Endodermal cell (in vitro differentiated cells): ENCODE results near the gene BCL2L11. TPM values are rescaled to one million over a fixed set of nuclear protein-coding genes. Genes with fewer than 3 reads are reported as not detected.

Experiments
- DNase-seq: peaks from one replicate; pipeline ENCODE4 v3.0.0-alpha.2; 2017
- H3K27ac ChIP-seq: 2 replicates; pipeline ENCODE4 v1.5.1; 2013; ENCODE audit warnings: mild to moderate bottlenecking, low read depth, low read length, moderate library complexity
- H3K27me3 ChIP-seq: 2 replicates; pipeline ENCODE4 v1.6.1; 2013; ENCODE audit warnings: mild to moderate bottlenecking, low read length, moderate library complexity; ENCODE audit not compliant: insufficient read depth, control insufficient read depth, poor library complexity, severe bottlenecking
- H3K36me3 ChIP-seq: 2 replicates; pipeline ENCODE4 v1.7.0; 2013; ENCODE audit warnings: mild to moderate bottlenecking, low read length, moderate library complexity; ENCODE audit not compliant: control insufficient read depth, insufficient read depth
- H3K4me1 ChIP-seq: one replicate; pipeline ENCODE4 v1.7.0; 2013; ENCODE audit warnings: low read length; ENCODE audit not compliant: control insufficient read depth, insufficient read depth
- H3K4me3 ChIP-seq: 2 replicates; pipeline ENCODE4 v1.5.1; 2013; ENCODE audit warnings: mild to moderate bottlenecking, low read length, moderate library complexity
- H3K9ac ChIP-seq: 2 replicates; pipeline ENCODE4 v1.6.1; 2013; ENCODE audit warnings: mild to moderate bottlenecking, low read length, moderate library complexity; ENCODE audit not compliant: poor library complexity, severe bottlenecking; ENCODE audit errors: extremely low read depth
- H3K9me3 ChIP-seq: 2 replicates; pipeline ENCODE4 v1.6.1; 2013; ENCODE audit warnings: mild to moderate bottlenecking, low read length, moderate library complexity; ENCODE audit not compliant: control insufficient read depth
- H3K27ac Mint-ChIP-seq: 2 replicates; pipeline ENCODE4 v1.8.0; 2020; ENCODE audit warnings: mixed read lengths
- H3K27me3 Mint-ChIP-seq: 2 replicates; pipeline ENCODE4 v1.8.0; 2021; ENCODE audit warnings: mild to moderate bottlenecking, mixed read lengths; ENCODE audit not compliant: insufficient read depth
- H3K36me3 Mint-ChIP-seq: 2 replicates; pipeline ENCODE4 v1.8.0; 2020; ENCODE audit warnings: low read depth, mixed read lengths
- H3K4me1 Mint-ChIP-seq: 2 replicates; pipeline ENCODE4 v1.8.0; 2020; ENCODE audit warnings: mixed read lengths
- H3K4me3 Mint-ChIP-seq: 2 replicates; pipeline ENCODE4 v1.8.0; 2020; ENCODE audit warnings: mild to moderate bottlenecking, moderate library complexity, mixed read lengths
- H3K9me3 Mint-ChIP-seq: 2 replicates; pipeline ENCODE4 v1.8.0; 2020; ENCODE audit warnings: mild to moderate bottlenecking, mixed read lengths
- CTCF ChIP-seq: fragments of 200-600 bp; sonication (generic); conservative IDR thresholded peaks from 2 replicates; pipeline ENCODE4 v1.5.0; 2021; ENCODE audit warnings: antibody characterized with exemption, mild to moderate bottlenecking
- WGBS, 2 experiments: methylation state at CpG; one replicate each; pipeline versions ENCODE4 v1.1.5 to v1.1.7; 2013; ENCODE audit warnings: missing lambda C conversion rate in 2 of 2, mixed read lengths in 1 of 2; ENCODE audit not compliant: insufficient coverage in 1 of 2, insufficient read length in 1 of 2; 5-methylcytosine and 5-hydroxymethylcytosine counted together
- total RNA-seq, 2 donors: library from RNA; stranded (reverse); fragmentation: NEBNext Ultra II Directional in 1 of 2; extraction: Animal tissue kit (Norgen Biotek cat#: 25700) in 1 of 2; gene quantifications; 2 replicates in 1 of 2; 3 replicates in 1 of 2; pipeline ENCODE4 v1.2.1, GENCODE V29; 2021

BCL2L11 gene
- total RNA-seq, 2 donors from 2014 or later, result 16.7 to 21.0 TPM

- no peak overlapping the region for H3K4me3 Mint-ChIP-seq
- H3K27me3 Mint-ChIP-seq, result no peaks in the 10 kb centered on the region
- H3K36me3 ChIP-seq, result no peaks in the 10 kb centered on the region
- no peak overlapping the region for H3K4me3 ChIP-seq
- H3K9ac ChIP-seq, result no peak overlapping the region
- no peak overlapping the region for H3K27ac Mint-ChIP-seq
- no peaks in the 10 kb centered on the region for H3K27me3 ChIP-seq
- H3K36me3 Mint-ChIP-seq, result no peaks in the 10 kb centered on the region
- no peak for TF ChIP-seq CTCF
- DNase-seq, result no peak
- no peak overlapping the region for H3K27ac ChIP-seq
- peaks cover 20% of the 10 kb centered on the region for H3K9me3 ChIP-seq
- H3K9me3 Mint-ChIP-seq, result peaks cover 33% of the 10 kb centered on the region
- H3K4me1 Mint-ChIP-seq, result no peaks in the 10 kb centered on the region
- WGBS, 2 experiments, result no CpG with 5 or more reads among the region's 1 CpG
- H3K4me1 ChIP-seq, result no peaks in the 10 kb centered on the region
These were observed 89.3 kb downstream of the BCL2L11 start for GRCh38 chr2:111210036-111210435.

DNA sequence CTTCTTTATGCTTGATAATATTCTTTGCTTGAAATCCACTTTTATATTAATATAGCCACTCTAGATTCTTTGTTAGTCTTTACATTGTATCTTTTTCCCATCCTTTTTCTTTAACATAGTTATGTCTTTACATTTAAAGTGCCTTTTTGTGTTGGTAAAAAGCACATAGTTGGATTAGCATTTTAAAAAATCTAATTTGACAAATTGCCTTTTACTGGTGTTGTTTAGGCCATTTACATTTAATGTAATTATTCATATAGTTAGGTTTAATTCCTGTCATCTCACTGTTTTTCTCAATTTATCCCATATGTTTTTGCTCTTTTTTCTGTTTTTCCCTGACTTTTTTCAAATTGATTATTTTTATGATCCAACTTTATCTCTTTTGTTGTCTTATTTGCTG lies 93.2 kb downstream of the BCL2L11 start:
- Histone ChIP-seq H3K4me3 (no peak overlapping the region), H3K27ac (no peak overlapping the region), H3K9ac (no peak overlapping the region), H3K36me3 (no peaks in the 10 kb centered on the region), H3K27me3 (no peaks in the 10 kb centered on the region), H3K4me1 (no peaks in the 10 kb centered on the region), H3K9me3 (peaks cover 22% of the 10 kb centered on the region)
- Mint-ChIP-seq H3K27me3 (no peaks in the 10 kb centered on the region), H3K27ac (no peak overlapping the region), H3K4me1 (no peaks in the 10 kb centered on the region), H3K36me3 (no peaks in the 10 kb centered on the region), H3K9me3 (peaks cover 42% of the 10 kb centered on the region), H3K4me3 (no peak overlapping the region)
- DNase-seq, result no peak
- no peak for TF ChIP-seq CTCF

DNA sequence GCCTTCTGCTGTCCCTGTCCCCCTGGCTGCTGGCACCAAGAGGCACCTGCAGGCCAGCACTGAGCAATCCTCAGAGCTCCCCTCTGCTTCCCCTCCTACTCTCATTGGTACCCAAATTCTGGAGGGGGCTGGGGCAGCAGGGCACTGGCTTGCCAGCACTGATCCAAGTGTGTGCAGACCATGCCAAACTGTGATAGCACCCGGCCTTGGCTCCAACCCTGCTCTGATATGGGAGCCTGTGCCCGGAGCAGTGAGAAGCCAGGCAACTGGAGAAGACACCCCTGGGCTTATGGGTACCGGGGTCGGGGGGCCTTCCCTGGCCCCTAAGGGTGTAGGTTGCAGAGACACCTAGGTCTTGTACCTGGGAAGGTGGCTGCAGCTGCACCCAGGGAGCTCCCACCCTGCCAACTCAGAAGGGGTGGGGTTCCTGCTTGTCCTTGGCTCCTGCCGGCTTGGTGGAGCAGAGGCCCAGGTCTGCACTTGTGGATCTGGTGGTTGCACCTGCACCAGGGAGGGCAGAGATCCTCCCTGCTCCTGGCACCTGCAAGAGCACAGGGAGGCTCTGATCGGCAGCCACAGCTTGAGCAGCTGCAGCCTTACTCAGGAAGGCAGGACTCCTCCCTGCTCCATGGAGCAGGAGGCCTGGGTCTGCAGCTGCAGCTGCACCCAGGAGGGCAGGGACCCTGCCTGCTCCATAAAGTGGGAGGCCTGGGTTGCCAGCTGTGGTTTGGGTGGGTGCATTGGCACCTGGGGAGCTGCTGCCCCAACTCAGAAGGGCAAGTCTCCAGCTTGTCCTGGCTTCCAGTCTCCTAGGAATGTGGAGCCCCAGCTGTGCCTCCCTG lies 96.3 kb downstream of the BCL2L11 start:
- Histone ChIP-seq H3K9ac (no peak overlapping the region), H3K4me3 (no peak overlapping the region), H3K27me3 (no peaks in the 10 kb centered on the region), H3K36me3 (no peaks in the 10 kb centered on the region), H3K4me1 (no peaks in the 10 kb centered on the region), H3K9me3 (peaks cover 22% of the 10 kb centered on the region), H3K27ac (no peak overlapping the region)
- peak; percentile 15 for DNase-seq
- no peak for TF ChIP-seq CTCF
- Mint-ChIP-seq H3K4me1 (no peaks in the 10 kb centered on the region), H3K9me3 (peaks cover 36% of the 10 kb centered on the region), H3K27me3 (no peaks in the 10 kb centered on the region), H3K27ac (no peak overlapping the region), H3K4me3 (no peak overlapping the region), H3K36me3 (no peaks in the 10 kb centered on the region)
- 92 to 100% methylated on average over 2 to 6 of the region's 6 CpGs for WGBS, 2 experiments
